AG10803 (cell line): Measurements from ENCODE around the gene NELL2.

Experiments used
- DNase-seq: peaks from one replicate; pipeline ENCODE4 v3.0.0; 2010; ENCODE audit warnings: low read depth
- H3K4me3 ChIP-seq: 2 replicates; pipeline ENCODE4 v1.5.1; 2011; ENCODE audit warnings: mild to moderate bottlenecking, low read length, control low read depth
- CTCF ChIP-seq: conservative IDR thresholded peaks from 2 replicates; pipeline ENCODE4 v1.5.1; 2011; ENCODE audit warnings: mild to moderate bottlenecking, low read length, control low read depth, inconsistent platforms

Gene NELL2

GRCh38 chr12:44885902-44886301 lies 9.8 kb upstream of the NELL2 start:
- no peak for DNase-seq
- TF ChIP-seq CTCF: no peak
- no peak overlapping the region for H3K4me3 ChIP-seq

GRCh38 chr12:44881197-44881596 lies 5.1 kb upstream of the NELL2 start:
- no peak overlapping the region for H3K4me3 ChIP-seq
- no peak for DNase-seq
- no peak for TF ChIP-seq CTCF

GRCh38 chr12:44876544-44877410 lies 662 bp upstream of the NELL2 start:
- TF ChIP-seq CTCF: no peak
- peak; percentile 10 for DNase-seq
- H3K4me3 ChIP-seq: peak overlapping the region; percentile 53

GRCh38 chr12:44875417-44875953 lies 630 bp downstream of the NELL2 start:
- peak overlapping the region; percentile 53 for H3K4me3 ChIP-seq
- no peak for TF ChIP-seq CTCF
- DNase-seq: no peak

- no peak for TF ChIP-seq CTCF
- no peak for DNase-seq
- peak overlapping the region; percentile 53 for H3K4me3 ChIP-seq
Measured at GRCh38 chr12:44874981-44875416, 1.1 kb downstream of the NELL2 start.

- H3K4me3 ChIP-seq: no peak overlapping the region
- peak; percentile 6 for DNase-seq
- TF ChIP-seq CTCF: peak; percentile 29; the same call in 1 of the 2 replicates
Measured at GRCh38 chr12:44873898-44874297, 2.2 kb downstream of the NELL2 start.

GRCh38 chr12:44869503-44869902 lies 6.6 kb downstream of the NELL2 start:
- H3K4me3 ChIP-seq: no peak overlapping the region
- no peak for DNase-seq
- no peak for TF ChIP-seq CTCF
